Liver (tissue), 3 donors: ENCODE measurements around the gene EIF4E3.

Experiments
- CTCF ChIP-seq: fragments of 150-350 bp; IDR thresholded peaks from 2 replicates; pipeline ENCODE4 v1.5.1; 2017; ENCODE audit warnings: improper control_type of control experiment, low read depth, low read length; ENCODE audit not compliant: missing input control
- JUND ChIP-seq, 2 donors: IDR thresholded peaks; 2 replicates each; pipeline ENCODE4 v1.6.1; 2016; ENCODE audit warnings: antibody characterized with exemption in 2 of 2
- TF ChIP-seq, protein P1 (sequence below): IDR thresholded peaks from 2 replicates; pipeline ENCODE4 v1.6.1; 2016; ENCODE audit warnings: antibody characterized with exemption
- donor health status: healthy.
- donor health status: healthy.

- TF ChIP-seq JUND (IDR thresholded peaks at IDR 0.05) (no peak), CTCF (no peak)
- TF ChIP-seq, protein P1, sequence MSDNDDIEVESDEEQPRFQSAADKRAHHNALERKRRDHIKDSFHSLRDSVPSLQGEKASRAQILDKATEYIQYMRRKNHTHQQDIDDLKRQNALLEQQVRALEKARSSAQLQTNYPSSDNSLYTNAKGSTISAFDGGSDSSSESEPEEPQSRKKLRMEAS = no peak
Measured at GRCh38 chr3:71693641-71694040, 31.6 kb downstream of the EIF4E3 start.
